GM23338 (cell line): Measurements from ENCODE around the gene CEP78.

Source experiments
- EZH2 ChIP-seq: fragments of 200-600 bp; sonication (generic); IDR thresholded peaks from one replicate; pipeline ENCODE4 v1.8.0; 2017; ENCODE audit warnings: antibody characterized with exemption, mild to moderate bottlenecking, low read depth; ENCODE audit not compliant: unreplicated experiment
- EZH2phosphoT487 ChIP-seq: fragments of 200-600 bp; sonication (generic); IDR thresholded peaks from one replicate; pipeline ENCODE4 v1.8.1; 2018; ENCODE audit warnings: antibody characterized with exemption; ENCODE audit not compliant: unreplicated experiment
- POLR2AphosphoS5 ChIP-seq: IDR thresholded peaks from 2 replicates; pipeline ENCODE4 v1.6.1; 2016; ENCODE audit warnings: antibody characterized with exemption, low read depth
- TF ChIP-seq, protein P1 (sequence below), 2 experiments: fragments of 200-600 bp in 1 of 2; sonication (generic) in 1 of 2; conservative IDR thresholded peaks; 2 replicates each; pipeline versions ENCODE4 v1.5.1 to v1.6.1; 2016 to 2017; ENCODE audit warnings: antibody characterized with exemption in 2 of 2, low read depth in 2 of 2, mild to moderate bottlenecking in 2 of 2, moderate library complexity in 1 of 2
- TF ChIP-seq, protein P2 (sequence below): IDR thresholded peaks from one replicate; pipeline ENCODE4 v1.6.1; 2018; ENCODE audit warnings: antibody characterized with exemption; ENCODE audit not compliant: unreplicated experiment
- TF ChIP-seq, protein P3 (sequence below): fragments of 250-450 bp; sonication (Bioruptor Pico); IDR thresholded peaks from 2 replicates; pipeline ENCODE4 v1.5.0; 2020; ENCODE audit warnings: mild to moderate bottlenecking, moderate library complexity

DNA sequence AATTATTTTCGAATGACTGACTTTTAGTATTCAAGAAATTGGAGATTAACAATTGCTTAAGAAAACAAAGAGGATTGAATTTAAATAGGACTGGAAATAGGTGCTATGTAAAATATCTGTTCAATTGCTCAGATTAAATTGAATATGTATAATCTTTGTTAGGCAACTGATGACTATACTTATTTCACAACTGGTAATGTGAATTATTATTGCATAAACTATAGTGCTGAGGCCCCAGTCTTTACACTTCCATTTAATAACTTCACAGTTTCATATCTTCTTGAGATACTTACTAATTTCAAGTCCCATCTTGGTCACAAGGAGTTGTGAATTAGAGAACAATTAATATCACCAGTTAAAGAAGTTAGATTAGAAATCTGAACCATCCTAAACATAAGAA lies 16.7 kb downstream of the CEP78 start:
- TF ChIP-seq, protein P1, sequence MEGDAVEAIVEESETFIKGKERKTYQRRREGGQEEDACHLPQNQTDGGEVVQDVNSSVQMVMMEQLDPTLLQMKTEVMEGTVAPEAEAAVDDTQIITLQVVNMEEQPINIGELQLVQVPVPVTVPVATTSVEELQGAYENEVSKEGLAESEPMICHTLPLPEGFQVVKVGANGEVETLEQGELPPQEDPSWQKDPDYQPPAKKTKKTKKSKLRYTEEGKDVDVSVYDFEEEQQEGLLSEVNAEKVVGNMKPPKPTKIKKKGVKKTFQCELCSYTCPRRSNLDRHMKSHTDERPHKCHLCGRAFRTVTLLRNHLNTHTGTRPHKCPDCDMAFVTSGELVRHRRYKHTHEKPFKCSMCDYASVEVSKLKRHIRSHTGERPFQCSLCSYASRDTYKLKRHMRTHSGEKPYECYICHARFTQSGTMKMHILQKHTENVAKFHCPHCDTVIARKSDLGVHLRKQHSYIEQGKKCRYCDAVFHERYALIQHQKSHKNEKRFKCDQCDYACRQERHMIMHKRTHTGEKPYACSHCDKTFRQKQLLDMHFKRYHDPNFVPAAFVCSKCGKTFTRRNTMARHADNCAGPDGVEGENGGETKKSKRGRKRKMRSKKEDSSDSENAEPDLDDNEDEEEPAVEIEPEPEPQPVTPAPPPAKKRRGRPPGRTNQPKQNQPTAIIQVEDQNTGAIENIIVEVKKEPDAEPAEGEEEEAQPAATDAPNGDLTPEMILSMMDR (conservative IDR thresholded peaks at IDR 0.05; ENCODE audit: low read depth in 2 of 2) = no peak
- TF ChIP-seq, protein P2, sequence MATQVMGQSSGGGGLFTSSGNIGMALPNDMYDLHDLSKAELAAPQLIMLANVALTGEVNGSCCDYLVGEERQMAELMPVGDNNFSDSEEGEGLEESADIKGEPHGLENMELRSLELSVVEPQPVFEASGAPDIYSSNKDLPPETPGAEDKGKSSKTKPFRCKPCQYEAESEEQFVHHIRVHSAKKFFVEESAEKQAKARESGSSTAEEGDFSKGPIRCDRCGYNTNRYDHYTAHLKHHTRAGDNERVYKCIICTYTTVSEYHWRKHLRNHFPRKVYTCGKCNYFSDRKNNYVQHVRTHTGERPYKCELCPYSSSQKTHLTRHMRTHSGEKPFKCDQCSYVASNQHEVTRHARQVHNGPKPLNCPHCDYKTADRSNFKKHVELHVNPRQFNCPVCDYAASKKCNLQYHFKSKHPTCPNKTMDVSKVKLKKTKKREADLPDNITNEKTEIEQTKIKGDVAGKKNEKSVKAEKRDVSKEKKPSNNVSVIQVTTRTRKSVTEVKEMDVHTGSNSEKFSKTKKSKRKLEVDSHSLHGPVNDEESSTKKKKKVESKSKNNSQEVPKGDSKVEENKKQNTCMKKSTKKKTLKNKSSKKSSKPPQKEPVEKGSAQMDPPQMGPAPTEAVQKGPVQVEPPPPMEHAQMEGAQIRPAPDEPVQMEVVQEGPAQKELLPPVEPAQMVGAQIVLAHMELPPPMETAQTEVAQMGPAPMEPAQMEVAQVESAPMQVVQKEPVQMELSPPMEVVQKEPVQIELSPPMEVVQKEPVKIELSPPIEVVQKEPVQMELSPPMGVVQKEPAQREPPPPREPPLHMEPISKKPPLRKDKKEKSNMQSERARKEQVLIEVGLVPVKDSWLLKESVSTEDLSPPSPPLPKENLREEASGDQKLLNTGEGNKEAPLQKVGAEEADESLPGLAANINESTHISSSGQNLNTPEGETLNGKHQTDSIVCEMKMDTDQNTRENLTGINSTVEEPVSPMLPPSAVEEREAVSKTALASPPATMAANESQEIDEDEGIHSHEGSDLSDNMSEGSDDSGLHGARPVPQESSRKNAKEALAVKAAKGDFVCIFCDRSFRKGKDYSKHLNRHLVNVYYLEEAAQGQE = no peak
- TF ChIP-seq, protein P3, sequence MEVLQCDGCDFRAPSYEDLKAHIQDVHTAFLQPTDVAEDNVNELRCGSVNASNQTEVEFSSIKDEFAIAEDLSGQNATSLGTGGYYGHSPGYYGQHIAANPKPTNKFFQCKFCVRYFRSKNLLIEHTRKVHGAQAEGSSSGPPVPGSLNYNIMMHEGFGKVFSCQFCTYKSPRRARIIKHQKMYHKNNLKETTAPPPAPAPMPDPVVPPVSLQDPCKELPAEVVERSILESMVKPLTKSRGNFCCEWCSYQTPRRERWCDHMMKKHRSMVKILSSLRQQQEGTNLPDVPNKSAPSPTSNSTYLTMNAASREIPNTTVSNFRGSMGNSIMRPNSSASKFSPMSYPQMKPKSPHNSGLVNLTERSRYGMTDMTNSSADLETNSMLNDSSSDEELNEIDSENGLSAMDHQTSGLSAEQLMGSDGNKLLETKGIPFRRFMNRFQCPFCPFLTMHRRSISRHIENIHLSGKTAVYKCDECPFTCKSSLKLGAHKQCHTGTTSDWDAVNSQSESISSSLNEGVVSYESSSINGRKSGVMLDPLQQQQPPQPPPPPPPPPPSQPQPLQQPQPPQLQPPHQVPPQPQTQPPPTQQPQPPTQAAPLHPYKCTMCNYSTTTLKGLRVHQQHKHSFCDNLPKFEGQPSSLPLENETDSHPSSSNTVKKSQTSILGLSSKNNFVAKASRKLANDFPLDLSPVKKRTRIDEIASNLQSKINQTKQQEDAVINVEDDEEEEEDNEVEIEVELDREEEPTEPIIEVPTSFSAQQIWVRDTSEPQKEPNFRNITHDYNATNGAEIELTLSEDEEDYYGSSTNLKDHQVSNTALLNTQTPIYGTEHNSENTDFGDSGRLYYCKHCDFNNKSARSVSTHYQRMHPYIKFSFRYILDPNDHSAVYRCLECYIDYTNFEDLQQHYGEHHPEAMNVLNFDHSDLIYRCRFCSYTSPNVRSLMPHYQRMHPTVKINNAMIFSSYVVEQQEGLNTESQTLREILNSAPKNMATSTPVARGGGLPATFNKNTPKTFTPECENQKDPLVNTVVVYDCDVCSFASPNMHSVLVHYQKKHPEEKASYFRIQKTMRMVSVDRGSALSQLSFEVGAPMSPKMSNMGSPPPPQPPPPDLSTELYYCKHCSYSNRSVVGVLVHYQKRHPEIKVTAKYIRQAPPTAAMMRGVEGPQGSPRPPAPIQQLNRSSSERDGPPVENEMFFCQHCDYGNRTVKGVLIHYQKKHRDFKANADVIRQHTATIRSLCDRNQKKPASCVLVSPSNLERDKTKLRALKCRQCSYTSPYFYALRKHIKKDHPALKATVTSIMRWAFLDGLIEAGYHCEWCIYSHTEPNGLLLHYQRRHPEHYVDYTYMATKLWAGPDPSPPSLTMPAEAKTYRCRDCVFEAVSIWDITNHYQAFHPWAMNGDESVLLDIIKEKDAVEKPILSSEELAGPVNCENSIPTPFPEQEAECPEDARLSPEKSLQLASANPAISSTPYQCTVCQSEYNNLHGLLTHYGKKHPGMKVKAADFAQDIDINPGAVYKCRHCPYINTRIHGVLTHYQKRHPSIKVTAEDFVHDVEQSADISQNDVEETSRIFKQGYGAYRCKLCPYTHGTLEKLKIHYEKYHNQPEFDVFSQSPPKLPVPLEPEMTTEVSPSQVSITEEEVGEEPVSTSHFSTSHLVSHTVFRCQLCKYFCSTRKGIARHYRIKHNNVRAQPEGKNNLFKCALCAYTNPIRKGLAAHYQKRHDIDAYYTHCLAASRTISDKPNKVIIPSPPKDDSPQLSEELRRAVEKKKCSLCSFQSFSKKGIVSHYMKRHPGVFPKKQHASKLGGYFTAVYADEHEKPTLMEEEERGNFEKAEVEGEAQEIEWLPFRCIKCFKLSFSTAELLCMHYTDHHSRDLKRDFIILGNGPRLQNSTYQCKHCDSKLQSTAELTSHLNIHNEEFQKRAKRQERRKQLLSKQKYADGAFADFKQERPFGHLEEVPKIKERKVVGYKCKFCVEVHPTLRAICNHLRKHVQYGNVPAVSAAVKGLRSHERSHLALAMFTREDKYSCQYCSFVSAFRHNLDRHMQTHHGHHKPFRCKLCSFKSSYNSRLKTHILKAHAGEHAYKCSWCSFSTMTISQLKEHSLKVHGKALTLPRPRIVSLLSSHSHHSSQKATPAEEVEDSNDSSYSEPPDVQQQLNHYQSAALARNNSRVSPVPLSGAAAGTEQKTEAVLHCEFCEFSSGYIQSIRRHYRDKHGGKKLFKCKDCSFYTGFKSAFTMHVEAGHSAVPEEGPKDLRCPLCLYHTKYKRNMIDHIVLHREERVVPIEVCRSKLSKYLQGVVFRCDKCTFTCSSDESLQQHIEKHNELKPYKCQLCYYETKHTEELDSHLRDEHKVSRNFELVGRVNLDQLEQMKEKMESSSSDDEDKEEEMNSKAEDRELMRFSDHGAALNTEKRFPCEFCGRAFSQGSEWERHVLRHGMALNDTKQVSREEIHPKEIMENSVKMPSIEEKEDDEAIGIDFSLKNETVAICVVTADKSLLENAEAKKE (CRISPR knock-in tag) = no peak
- TF ChIP-seq EZH2 (no peak), POLR2AphosphoS5 (no peak), EZH2phosphoT487 (no peak)
